Prostate gland (tissue), 2 donors: ENCODE results near the gene RDH16. TPM values are rescaled to one million over a fixed set of nuclear protein-coding genes. Genes with fewer than 3 reads are reported as not detected.

Experiments
- DNase-seq: peaks from one replicate; pipeline ENCODE4 v3.0.0-alpha.2; 2019; ENCODE audit warnings: low spot score
- H3K27ac ChIP-seq, 2 donors: fragments of 200-600 bp; sonication (generic); 2 replicates each; pipeline ENCODE4 v1.5.1; 2017 to 2019
- H3K27me3 ChIP-seq: fragments of 200-600 bp; sonication (generic); replicated peaks from 2 replicates; pipeline ENCODE4 v1.5.1; 2019; ENCODE audit not compliant: insufficient read depth
- H3K36me3 ChIP-seq, 2 donors: fragments of 200-600 bp; sonication (generic); 1 replicate in 1 of 2; 2 replicates in 1 of 2; pipeline versions ENCODE4 v1.5.1 to v1.8.1; 2017 to 2019
- H3K4me1 ChIP-seq: fragments of 200-600 bp; sonication (generic); replicated peaks from 2 replicates; pipeline ENCODE4 v1.5.1; 2019
- H3K4me3 ChIP-seq, 2 donors: fragments of 200-600 bp; sonication (generic); 2 replicates each; pipeline ENCODE4 v1.5.1; 2017 to 2019
- H3K9me3 ChIP-seq: fragments of 200-600 bp; sonication (generic); 2 replicates; pipeline ENCODE4 v1.5.1; 2017
- CTCF ChIP-seq, 4 experiments: fragments of 200-600 bp in 2 of 4; fragments of 450-650 bp in 2 of 4; sonication (generic) in 2 of 4; IDR thresholded peaks; 1 replicate in 3 of 4; 2 replicates in 1 of 4; pipeline ENCODE4 v1.5.1; 2016 to 2019; ENCODE audit warnings: antibody characterized with exemption in 4 of 4, mild to moderate bottlenecking in 2 of 4, moderate library complexity in 2 of 4
- POLR2A ChIP-seq: fragments of 450-650 bp; IDR thresholded peaks from one replicate; pipeline ENCODE4 v1.6.1; 2016; ENCODE audit warnings: antibody characterized with exemption, mild to moderate bottlenecking
- POLR2AphosphoS5 ChIP-seq: sonication (generic); formaldehyde crosslinking; IDR thresholded peaks from one replicate; pipeline ENCODE4 v1.6.1; 2017; ENCODE audit warnings: antibody characterized with exemption
- whole genome bisulfite sequencing: methylation state at CpG from one replicate; pipeline ENCODE4 v1.1.5; 2018; 5-methylcytosine and 5-hydroxymethylcytosine counted together
- intact Hi-C: fragments of 100-400 bp; cut with DNase I; formaldehyde crosslinking; loops from one replicate; pipeline ENCODE4 v1.14.2; 2022
- total RNA-seq, 2 donors: library from RNA; depleted of rRNA; stranded (reverse); fragments of >200 nt; gene quantifications; one replicate each; pipeline ENCODE4 v1.1.0, GENCODE V29; 2016

The RDH16 gene
- total RNA-seq, 2 donors from 2014 or later: 4.4 to 7.8 TPM

GRCh38 chr12:56931474-56931978, 25.9 kb downstream of the RDH16 start:
- Histone ChIP-seq H3K9me3 (no peaks in the 10 kb centered on the region), H3K4me1 (no peaks in the 10 kb centered on the region), H3K27ac (no peak overlapping the region), H3K27me3 (no peaks in the 10 kb centered on the region), H3K36me3 (no peaks in the 10 kb centered on the region), H3K4me3 (no peak overlapping the region)
- WGBS: 93% methylated on average over 2 of the region's 2 CpGs
- intact Hi-C loops: no loop called here
- TF ChIP-seq POLR2AphosphoS5 (no peak), CTCF (IDR thresholded peaks at IDR 0.05) (no peak), POLR2A (no peak)
- no peak for DNase-seq

- TF ChIP-seq POLR2A: no peak
- no peak for TF ChIP-seq CTCF (IDR thresholded peaks at IDR 0.05)
- TF ChIP-seq POLR2AphosphoS5: no peak
- Histone ChIP-seq H3K4me1 (no peaks in the 10 kb centered on the region), H3K27me3 (no peaks in the 10 kb centered on the region), H3K9me3 (no peaks in the 10 kb centered on the region), H3K27ac (no peak overlapping the region), H3K4me3 (no peak overlapping the region), H3K36me3 (no peaks in the 10 kb centered on the region)
- intact Hi-C loops: no loop called here
- no peak for DNase-seq
- WGBS: 85% methylated on average over 8 of the region's 8 CpGs
Measured at GRCh38 chr12:56930241-56930640, 27.2 kb downstream of the RDH16 start.

GRCh38 chr12:56929780-56930179, 27.6 kb downstream of the RDH16 start:
- no peak for TF ChIP-seq POLR2AphosphoS5
- no peak for TF ChIP-seq CTCF (IDR thresholded peaks at IDR 0.05)
- TF ChIP-seq POLR2A: no peak
- intact Hi-C loops: no loop called here

GRCh38 chr12:56928262-56928661, 29.1 kb downstream of the RDH16 start:
- no peak for TF ChIP-seq POLR2A
- Histone ChIP-seq H3K4me1 (no peaks in the 10 kb centered on the region), H3K27me3 (no peaks in the 10 kb centered on the region), H3K9me3 (no peaks in the 10 kb centered on the region), H3K4me3 (no peak overlapping the region), H3K27ac (no peak overlapping the region), H3K36me3 (no peaks in the 10 kb centered on the region)
- 78% methylated on average over 3 of the region's 3 CpGs for WGBS
- intact Hi-C loops: no loop called here
- no peak for DNase-seq

More at GRCh38 chr12:56929780-56930179, 27.6 kb downstream of the RDH16 start:
- no peak overlapping the region for H3K27ac ChIP-seq
- DNase-seq: no peak
- no peaks in the 10 kb centered on the region for H3K9me3 ChIP-seq
- H3K4me3 ChIP-seq: no peak overlapping the region
- H3K4me1 ChIP-seq: no peaks in the 10 kb centered on the region
- H3K27me3 ChIP-seq: no peaks in the 10 kb centered on the region
- 90% methylated on average over 4 of the region's 4 CpGs for WGBS
- H3K36me3 ChIP-seq: no peaks in the 10 kb centered on the region

- intact Hi-C loops: no loop called here
- DNase-seq: no peak
- Histone ChIP-seq H3K27ac (no peak overlapping the region), H3K4me3 (no peak overlapping the region), H3K4me1 (no peaks in the 10 kb centered on the region), H3K9me3 (no peaks in the 10 kb centered on the region), H3K36me3 (no peaks in the 10 kb centered on the region), H3K27me3 (no peaks in the 10 kb centered on the region)
- TF ChIP-seq POLR2A (no peak), POLR2AphosphoS5 (no peak), CTCF (IDR thresholded peaks at IDR 0.05) (no peak)
- 94% methylated on average over 4 of the region's 4 CpGs for WGBS
Measured at GRCh38 chr12:56927281-56927680, 30.1 kb downstream of the RDH16 start.
